Neuronal stem cell (in vitro differentiated cells): ENCODE measurements around the gene SND1.

Source experiments
- DNase-seq: peaks from one replicate; pipeline ENCODE4 v3.0.0-alpha.2; 2013; ENCODE audit warnings: low spot score
- H2AFZ ChIP-seq: one replicate; pipeline ENCODE4 v1.6.1; 2013; ENCODE audit warnings: mild to moderate bottlenecking, low read length, inconsistent platforms
- H2AK5ac ChIP-seq: 2 replicates; pipeline ENCODE4 v1.6.1; 2013; ENCODE audit warnings: low read depth, mild to moderate bottlenecking, inconsistent platforms, low read length, moderate library complexity, mixed read lengths
- H2BK120ac ChIP-seq: 2 replicates; pipeline ENCODE4 v1.6.1; 2013; ENCODE audit warnings: low read depth, mild to moderate bottlenecking, inconsistent platforms, low read length, moderate library complexity, mixed read lengths
- H2BK12ac ChIP-seq: one replicate; pipeline ENCODE4 v1.6.1; 2013; ENCODE audit warnings: low read length, inconsistent platforms
- H2BK15ac ChIP-seq: 2 replicates; pipeline ENCODE4 v1.6.1; 2013; ENCODE audit warnings: mild to moderate bottlenecking, low read length, inconsistent platforms, mixed read lengths
- H2BK5ac ChIP-seq: one replicate; pipeline ENCODE4 v1.6.1; 2013; ENCODE audit warnings: inconsistent platforms, mild to moderate bottlenecking, low read length, moderate library complexity
- H3K14ac ChIP-seq: one replicate; pipeline ENCODE4 v1.6.1; 2013; ENCODE audit warnings: low read length, inconsistent platforms
- H3K18ac ChIP-seq: 2 replicates; pipeline ENCODE4 v1.6.1; 2013; ENCODE audit warnings: low read length, inconsistent platforms
- H3K23ac ChIP-seq: 2 replicates; pipeline ENCODE4 v1.6.1; 2013; ENCODE audit warnings: low read depth, mild to moderate bottlenecking, mixed read lengths, low read length, inconsistent platforms; ENCODE audit not compliant: poor library complexity
- H3K27ac ChIP-seq: replicated peaks from 3 replicates; pipeline ENCODE4 v1.5.1; 2013; ENCODE audit warnings: low read length, inconsistent platforms
- H3K27me3 ChIP-seq, 3 experiments: 2 replicates each; pipeline ENCODE4 v1.6.1; 2013; ENCODE audit warnings: low read length in 3 of 3, mild to moderate bottlenecking in 2 of 3, inconsistent platforms in 1 of 3, low read depth in 1 of 3, mixed read lengths in 1 of 3, moderate library complexity in 1 of 3; ENCODE audit not compliant: control insufficient read depth in 3 of 3, insufficient read depth in 3 of 3
- H3K36me3 ChIP-seq, 2 donors: replicated peaks in 1 of 2; 2 replicates each; pipeline ENCODE4 v1.6.1; 2013; ENCODE audit warnings: low read length in 2 of 2; ENCODE audit not compliant: control insufficient read depth in 2 of 2, insufficient read depth in 2 of 2
- H3K4ac ChIP-seq: 2 replicates; pipeline ENCODE4 v1.6.1; 2013; ENCODE audit warnings: inconsistent platforms, mild to moderate bottlenecking, low read length, moderate library complexity
- H3K4me1 ChIP-seq, 2 donors: 1 replicate in 1 of 2; 2 replicates in 1 of 2; pipeline ENCODE4 v1.6.1; 2013; ENCODE audit warnings: low read length in 2 of 2, low read depth in 1 of 2; ENCODE audit not compliant: control insufficient read depth in 2 of 2, insufficient read depth in 1 of 2
- H3K4me2 ChIP-seq: one replicate; pipeline ENCODE4 v1.6.1; 2013; ENCODE audit warnings: mild to moderate bottlenecking, low read length, inconsistent platforms; ENCODE audit not compliant: insufficient read depth, poor library complexity, severe bottlenecking
- H3K4me3 ChIP-seq, 2 donors: 2 replicates each; pipeline ENCODE4 v1.5.1; 2013; ENCODE audit warnings: low read length in 2 of 2, mild to moderate bottlenecking in 2 of 2, inconsistent platforms in 1 of 2, moderate library complexity in 1 of 2
- H3K79me1 ChIP-seq: one replicate; pipeline ENCODE4 v1.6.1; 2013; ENCODE audit warnings: low read depth, mild to moderate bottlenecking, inconsistent platforms, low read length, moderate library complexity
- H3K9ac ChIP-seq: one replicate; pipeline ENCODE4 v1.6.1; 2013; ENCODE audit warnings: mild to moderate bottlenecking, low read depth, low read length, inconsistent platforms; ENCODE audit not compliant: poor library complexity
- H3K9me3 ChIP-seq, 2 donors: replicated peaks in 1 of 2; 2 replicates each; pipeline versions ENCODE3 to v1.6.1; 2013; ENCODE audit warnings: low read length in 2 of 2, mild to moderate bottlenecking in 2 of 2, inconsistent platforms in 1 of 2, low read depth in 1 of 2, mixed read lengths in 1 of 2, moderate library complexity in 1 of 2; ENCODE audit not compliant: control insufficient read depth in 2 of 2, insufficient read depth in 1 of 2
- H4K8ac ChIP-seq: one replicate; pipeline ENCODE4 v1.6.1; 2013; ENCODE audit warnings: low read depth, mild to moderate bottlenecking, inconsistent platforms, low read length, moderate library complexity
- H4K91ac ChIP-seq: one replicate; pipeline ENCODE4 v1.6.1; 2013; ENCODE audit warnings: low read length, low read depth, mild to moderate bottlenecking, inconsistent platforms; ENCODE audit not compliant: poor library complexity
- WGBS, 2 donors: extraction: QIAGEN DNeasy Blood & Tissue Kit; methylation state at CpG; one replicate each; pipeline ENCODE4 v1.1.7; 2013; ENCODE audit warnings: missing lambda C conversion rate in 2 of 2, mixed read lengths in 1 of 2; ENCODE audit not compliant: insufficient read length in 2 of 2, insufficient replicate concordance in 1 of 2; ENCODE audit errors: extremely low coverage in 2 of 2; 5-methylcytosine and 5-hydroxymethylcytosine counted together

SND1 gene

GRCh38 chr7:127862525-127862924, 210.5 kb downstream of the SND1 start:
- Histone ChIP-seq H2BK12ac (no peak overlapping the region), H3K23ac (no peak overlapping the region), H4K91ac (no peak overlapping the region), H3K27me3 (no peaks in the 10 kb centered on the region), H2BK15ac (no peak overlapping the region), H3K14ac (no peak overlapping the region), H3K9me3 (no peaks in the 10 kb centered on the region), H2AK5ac (no peak overlapping the region), H3K79me1 (no peaks in the 10 kb centered on the region), H3K27ac (no peak overlapping the region), H3K4me3 (no peak overlapping the region), H3K4me1 (peaks cover 0 to 5% of the 10 kb centered on the region in 2 donors), H3K36me3 (peaks cover 0 to 4% of the 10 kb centered on the region in 2 donors), H2BK120ac (no peak overlapping the region), H3K4me2 (no peak overlapping the region), H2BK5ac (no peak overlapping the region), H3K9ac (no peak overlapping the region), H4K8ac (no peak overlapping the region), H3K4ac (no peak overlapping the region), H3K18ac (no peak overlapping the region), H2AFZ (no peak overlapping the region)
- WGBS, 2 donors, result no CpG with 5 or more reads among the region's 5 CpGs
- no peak for DNase-seq

- H3K4ac ChIP-seq, result no peak overlapping the region
- peaks cover 0 to 4% of the 10 kb centered on the region in 2 donors for H3K36me3 ChIP-seq
- no peak overlapping the region for H3K18ac ChIP-seq
- H4K91ac ChIP-seq, result no peak overlapping the region
- no peak overlapping the region for H2BK12ac ChIP-seq
- no peaks in the 10 kb centered on the region for H3K79me1 ChIP-seq
- no peaks in the 10 kb centered on the region for H3K27me3 ChIP-seq
- no peak overlapping the region for H2AK5ac ChIP-seq
- H3K4me1 ChIP-seq, result peaks cover 0 to 5% of the 10 kb centered on the region in 2 donors
- H3K27ac ChIP-seq, result no peak overlapping the region
- no peak overlapping the region for H2BK5ac ChIP-seq
- no peak overlapping the region for H2BK15ac ChIP-seq
- no peak overlapping the region for H2BK120ac ChIP-seq
- WGBS, 2 donors, result no CpG with 5 or more reads among the region's 3 CpGs
- no peak for DNase-seq
- no peak overlapping the region for H3K23ac ChIP-seq
- no peak overlapping the region for H3K14ac ChIP-seq
- H3K4me3 ChIP-seq, result no peak overlapping the region
- no peak overlapping the region for H3K4me2 ChIP-seq
- no peak overlapping the region for H3K9ac ChIP-seq
- H4K8ac ChIP-seq, result no peak overlapping the region
- no peak overlapping the region for H2AFZ ChIP-seq
- H3K9me3 ChIP-seq, result no peaks in the 10 kb centered on the region
Observed at GRCh38 chr7:127863082-127863481, 211.1 kb downstream of the SND1 start.

GRCh38 chr7:127865466-127865865, 213.5 kb downstream of the SND1 start:
- no peak overlapping the region for H4K8ac ChIP-seq
- H3K36me3 ChIP-seq, result peaks cover 0 to 4% of the 10 kb centered on the region in 2 donors
- H3K23ac ChIP-seq, result no peak overlapping the region
- H2BK5ac ChIP-seq, result no peak overlapping the region
- no peak overlapping the region for H3K4me2 ChIP-seq
- H3K4ac ChIP-seq, result no peak overlapping the region
- no peak overlapping the region for H2BK12ac ChIP-seq
- no peak overlapping the region for H3K9ac ChIP-seq
- H2AK5ac ChIP-seq, result no peak overlapping the region
- H3K18ac ChIP-seq, result no peak overlapping the region
- H3K27ac ChIP-seq, result no peak overlapping the region
- H3K79me1 ChIP-seq, result no peaks in the 10 kb centered on the region
- H3K14ac ChIP-seq, result no peak overlapping the region
- H3K9me3 ChIP-seq, result no peaks in the 10 kb centered on the region
- DNase-seq, result no peak
- H3K4me1 ChIP-seq, result peaks cover 0 to 5% of the 10 kb centered on the region in 2 donors
- no peak overlapping the region for H3K4me3 ChIP-seq
- no peak overlapping the region for H2BK15ac ChIP-seq
- no peak overlapping the region for H2AFZ ChIP-seq
- H2BK120ac ChIP-seq, result no peak overlapping the region
- H4K91ac ChIP-seq, result no peak overlapping the region
- WGBS, 2 donors, result no CpG with 5 or more reads among the region's 1 CpG
- no peaks in the 10 kb centered on the region for H3K27me3 ChIP-seq

DNA sequence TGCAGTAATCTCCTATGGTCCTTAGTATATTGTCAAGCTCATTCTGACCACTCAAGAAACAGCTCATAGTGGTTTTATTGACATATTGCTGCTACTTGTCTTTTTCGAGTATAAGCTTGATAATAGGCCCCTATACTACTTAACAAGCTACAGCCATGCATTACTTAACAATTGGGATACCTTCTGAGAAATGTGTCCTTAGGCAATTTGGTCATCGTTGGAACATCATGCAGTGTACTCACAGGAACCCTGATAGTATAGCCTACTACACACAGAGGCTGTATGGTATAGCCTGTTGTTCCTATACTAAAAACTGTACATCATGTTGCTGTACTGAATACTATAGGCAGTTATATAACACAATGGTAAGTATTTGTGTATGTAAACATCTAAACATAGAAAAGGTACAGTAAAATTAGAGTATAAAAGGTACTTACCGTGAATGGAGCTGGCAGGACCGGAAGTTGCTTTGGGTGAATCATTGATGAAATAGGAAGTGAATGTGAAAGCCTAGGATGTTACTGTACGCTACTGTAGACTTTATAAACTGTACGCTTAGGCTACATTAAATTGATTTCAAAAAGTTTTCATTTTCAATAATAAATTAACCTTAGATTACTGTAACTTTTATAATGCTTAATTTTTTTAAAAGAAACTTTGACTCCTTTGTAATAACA, 218.4 kb downstream of the SND1 start:
- Histone ChIP-seq H3K4me2 (no peak overlapping the region), H2BK15ac (no peak overlapping the region), H3K36me3 (no peaks in the 10 kb centered on the region), H2AFZ (no peak overlapping the region), H3K9ac (no peak overlapping the region), H3K14ac (no peak overlapping the region), H3K18ac (no peak overlapping the region), H3K79me1 (no peaks in the 10 kb centered on the region), H3K4me3 (no peak overlapping the region), H2AK5ac (no peak overlapping the region), H3K27me3 (no peaks in the 10 kb centered on the region), H2BK12ac (no peak overlapping the region), H3K4me1 (peaks cover 0 to 5% of the 10 kb centered on the region in 2 donors), H3K4ac (no peak overlapping the region), H3K23ac (no peak overlapping the region), H2BK5ac (no peak overlapping the region), H3K9me3 (no peaks in the 10 kb centered on the region), H3K27ac (no peak overlapping the region), H2BK120ac (no peak overlapping the region), H4K8ac (no peak overlapping the region), H4K91ac (no peak overlapping the region)
- WGBS, 2 donors, result no CpG with 5 or more reads among the region's 6 CpGs
- no peak for DNase-seq
